HTERT RPE-1 (cell line): ENCODE results near the gene DLEC1.

Experiments used
- in situ Hi-C: fragments of 300-500 bp; cut with MboI; formaldehyde crosslinking; loops from 4 replicates; pipeline ENCODE4 v1.14.3; 2020; ENCODE audit warnings: low sequenced_read_pairs

Gene DLEC1

DNA sequence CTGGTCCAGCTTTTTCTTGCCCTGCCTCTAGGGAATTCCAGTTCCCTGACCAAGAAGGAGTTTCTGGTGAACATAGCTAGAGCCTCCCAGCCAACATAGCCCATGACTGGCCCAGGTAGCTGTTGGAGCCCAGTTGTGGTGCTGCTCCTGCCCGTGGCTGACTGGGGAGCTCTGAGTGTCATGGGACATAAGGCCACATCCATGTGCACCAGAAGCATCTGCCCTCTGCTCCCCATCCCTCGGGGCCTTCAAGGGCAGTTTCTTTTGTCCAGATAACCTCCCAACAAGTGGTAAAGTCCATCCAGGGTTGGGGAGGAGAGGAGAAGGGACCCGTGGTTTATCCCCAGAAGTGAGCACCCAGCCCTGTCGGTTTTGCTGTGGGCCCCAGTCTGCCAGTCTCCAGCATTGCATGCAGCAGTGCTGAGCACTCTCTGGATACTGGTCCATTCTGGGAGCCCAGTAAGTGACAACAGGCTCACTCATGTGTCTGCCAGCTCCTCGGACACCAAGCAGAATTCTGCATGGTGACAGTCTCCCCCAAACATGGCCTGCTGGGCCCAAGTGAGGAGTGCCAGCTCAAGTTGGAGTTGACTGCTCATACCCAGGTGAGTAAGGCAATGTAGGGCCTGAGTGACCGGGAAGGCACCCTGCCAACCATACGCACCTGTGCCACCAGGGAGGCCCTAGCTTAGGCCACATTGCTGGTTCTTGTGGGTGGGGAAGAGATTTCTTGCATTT, 69.1 kb downstream of the DLEC1 start:
- in situ Hi-C loops: no loop called here

DNA sequence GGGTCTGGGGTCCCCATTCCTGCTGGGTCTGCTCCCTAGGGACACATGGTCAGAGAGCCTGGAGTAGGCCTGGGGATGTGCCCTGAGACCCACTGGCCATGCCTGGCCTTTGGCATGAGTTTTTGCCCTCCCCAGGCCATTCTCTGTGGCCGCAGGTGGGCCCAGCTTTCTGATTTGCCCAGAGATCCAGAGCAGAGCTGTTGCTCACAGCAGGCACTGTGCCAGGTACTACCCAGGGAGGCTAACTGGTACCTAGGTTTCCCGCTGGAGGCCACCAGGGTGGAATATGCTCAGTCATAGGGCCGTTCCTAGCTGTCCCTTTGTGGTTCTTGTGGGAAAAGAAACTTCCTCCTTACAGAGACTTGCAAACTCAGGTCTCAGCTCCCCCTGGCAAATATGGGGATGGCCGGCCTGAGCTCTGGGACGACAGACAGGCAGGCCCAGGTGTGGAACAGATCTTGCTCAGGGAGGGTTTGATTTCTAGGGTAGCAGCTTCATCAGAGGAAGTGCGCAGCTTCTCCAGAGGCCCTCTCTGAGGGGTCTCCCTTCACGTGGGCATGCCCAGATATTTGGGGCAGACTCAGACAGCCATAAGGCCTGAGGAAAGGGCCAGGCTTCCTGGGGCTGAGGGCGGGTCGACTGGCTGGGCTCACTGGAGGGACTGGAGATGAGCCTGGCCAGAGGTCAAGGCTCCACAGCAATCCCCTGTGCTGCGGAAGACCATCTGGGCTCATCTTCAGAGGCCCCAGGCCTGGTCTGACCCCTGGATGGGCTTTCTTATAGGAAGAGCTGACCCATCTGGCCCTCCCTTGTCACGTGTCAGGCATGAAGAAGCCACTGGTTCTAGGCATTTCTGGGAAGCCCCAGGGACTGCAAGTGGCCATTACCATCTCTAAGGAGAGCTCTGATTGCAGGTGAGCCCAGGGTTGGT, 69.9 kb downstream of the DLEC1 start:
- in situ Hi-C loops: no loop called here

DNA sequence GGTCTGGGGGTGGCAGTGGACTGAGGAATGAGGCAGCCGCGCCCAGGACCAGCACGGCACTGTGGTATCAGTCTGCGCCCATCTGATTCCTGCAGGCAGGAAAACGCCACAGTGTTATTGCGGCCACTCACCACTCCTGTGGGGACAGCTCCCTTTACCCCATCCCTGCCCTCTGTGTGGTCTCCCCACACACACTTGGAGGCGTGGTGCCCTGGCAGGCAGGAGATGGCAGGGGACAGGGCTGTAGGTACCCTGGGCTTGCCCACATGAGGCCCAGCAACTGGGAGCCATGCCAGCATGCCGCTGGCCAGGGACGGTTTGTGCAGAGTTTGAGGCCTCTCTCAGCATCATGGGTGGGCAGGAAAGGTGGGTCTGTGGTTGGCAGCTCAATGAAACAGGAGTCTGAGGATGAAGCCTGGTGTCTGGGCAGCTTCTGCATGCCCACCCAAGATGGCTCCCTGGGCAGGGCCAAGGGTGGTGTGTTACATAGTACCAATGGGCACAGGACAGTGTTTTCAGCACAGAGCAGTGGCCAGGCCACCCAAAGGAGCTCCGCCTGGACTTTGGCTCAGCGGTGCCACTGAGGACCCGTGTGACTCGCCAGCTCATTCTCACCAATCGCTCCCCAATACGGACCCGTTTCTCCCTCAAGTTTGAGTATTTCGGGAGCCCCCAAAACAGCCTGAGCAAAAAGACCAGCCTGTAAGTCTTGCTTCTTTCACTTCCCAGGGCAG, 70.7 kb downstream of the DLEC1 start:
- in situ Hi-C loops: no loop called here

DNA sequence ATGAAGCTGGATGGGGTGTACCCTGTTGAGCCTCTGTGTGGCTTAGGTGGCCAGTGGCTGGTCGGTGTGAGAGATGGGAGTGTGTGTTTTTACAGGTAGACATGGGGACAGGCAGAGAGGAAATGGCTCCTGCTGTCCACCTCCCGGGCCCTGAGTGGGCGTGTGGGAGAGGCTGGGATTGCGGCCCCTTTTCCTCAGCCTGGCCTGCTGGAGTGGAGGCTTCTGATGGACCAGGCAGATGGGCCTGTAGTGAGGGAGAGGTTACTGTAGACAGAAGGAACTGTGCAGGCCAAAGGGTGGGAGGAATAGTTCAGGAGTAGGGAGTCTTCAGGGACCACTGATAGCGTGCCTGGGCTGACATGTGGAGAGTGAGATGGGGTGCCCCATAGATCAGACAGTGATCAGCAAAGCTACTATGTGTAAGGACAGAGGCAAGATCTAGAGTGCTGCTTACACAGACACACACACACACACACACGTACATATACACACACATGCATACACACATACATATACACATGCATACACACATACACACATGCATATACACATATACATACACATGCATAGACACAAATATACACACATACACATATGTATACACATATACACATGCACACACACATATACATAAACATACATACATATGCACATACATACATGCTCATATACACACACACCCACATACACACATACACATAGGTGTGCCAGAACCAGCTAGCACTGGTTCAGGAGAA, 71.5 kb downstream of the DLEC1 start:
- in situ Hi-C loops: no loop called here

DNA sequence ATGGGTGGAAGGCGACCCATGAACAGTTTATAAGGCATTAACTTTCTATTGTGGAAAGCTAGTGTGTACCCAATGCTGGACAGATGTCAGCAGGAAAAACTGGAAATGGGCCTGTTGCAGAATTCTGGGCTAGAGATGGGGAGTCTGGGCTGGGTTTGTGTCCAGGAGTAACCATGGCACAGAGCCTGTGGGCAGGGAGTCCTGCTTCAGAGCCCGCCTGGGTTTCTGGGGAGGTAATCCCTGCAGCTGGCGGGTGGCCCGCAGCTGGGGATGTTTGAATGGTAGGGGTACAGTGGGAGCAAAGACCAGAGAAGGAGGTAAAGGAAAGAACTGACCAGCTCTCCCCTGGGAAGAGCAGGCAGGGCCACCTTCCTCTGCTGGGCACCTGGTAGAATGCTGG, 72.2 kb downstream of the DLEC1 start:
- in situ Hi-C loops: no loop called here

DNA sequence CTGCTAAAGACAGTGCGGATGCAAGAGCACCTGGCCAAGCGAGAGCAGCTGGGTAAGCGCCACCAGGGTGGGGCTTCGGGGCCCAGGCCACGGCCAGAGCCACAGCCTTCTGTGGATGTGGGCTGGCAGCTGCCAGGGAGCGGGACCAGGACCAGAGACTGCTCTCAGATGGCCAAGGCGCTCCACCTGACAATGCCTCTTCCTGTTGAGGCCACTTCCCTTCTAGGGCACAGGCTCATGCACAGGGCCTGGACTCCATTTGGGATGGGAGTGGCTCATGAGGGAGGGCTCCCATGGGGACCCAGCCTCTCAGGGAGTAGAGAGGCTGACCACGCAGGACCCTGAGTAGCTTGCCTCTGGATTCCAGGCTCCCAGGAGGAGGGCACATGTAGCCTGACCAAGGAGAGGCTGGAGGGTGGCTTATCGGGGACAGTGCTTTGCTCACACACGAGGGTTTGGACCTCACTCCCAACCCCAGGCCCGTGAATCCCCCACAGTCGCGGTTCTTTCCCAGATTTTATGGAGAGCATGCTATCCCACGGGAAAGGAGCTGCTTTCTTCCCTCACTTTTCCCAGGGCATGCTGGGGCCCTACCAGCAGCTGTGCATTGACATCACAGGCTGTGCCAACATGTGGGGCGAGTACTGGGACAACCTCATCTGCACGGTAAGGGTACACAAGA, 72.8 kb downstream of the DLEC1 start:
- in situ Hi-C loops: no loop called here

DNA sequence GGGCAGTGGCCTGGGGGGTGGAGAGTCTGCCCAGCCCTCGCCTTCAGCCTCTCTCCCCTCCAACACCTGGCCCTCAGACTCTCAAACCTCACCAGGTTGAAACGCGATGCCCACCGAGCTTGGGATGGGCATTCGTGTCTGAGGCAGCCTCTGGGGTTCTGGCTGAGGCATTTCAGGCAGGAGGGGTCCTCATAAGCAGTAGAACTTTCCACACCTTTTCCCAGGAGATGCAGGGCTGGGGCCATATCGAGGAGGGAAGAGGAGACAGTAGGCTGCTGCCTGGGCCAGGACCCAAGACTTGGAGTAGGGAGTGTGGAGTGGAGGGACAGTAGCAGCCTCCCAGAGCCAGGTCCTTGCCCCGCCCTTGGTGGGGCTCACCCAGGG, 73.4 kb downstream of the DLEC1 start:
- in situ Hi-C loops: no loop called here

DNA sequence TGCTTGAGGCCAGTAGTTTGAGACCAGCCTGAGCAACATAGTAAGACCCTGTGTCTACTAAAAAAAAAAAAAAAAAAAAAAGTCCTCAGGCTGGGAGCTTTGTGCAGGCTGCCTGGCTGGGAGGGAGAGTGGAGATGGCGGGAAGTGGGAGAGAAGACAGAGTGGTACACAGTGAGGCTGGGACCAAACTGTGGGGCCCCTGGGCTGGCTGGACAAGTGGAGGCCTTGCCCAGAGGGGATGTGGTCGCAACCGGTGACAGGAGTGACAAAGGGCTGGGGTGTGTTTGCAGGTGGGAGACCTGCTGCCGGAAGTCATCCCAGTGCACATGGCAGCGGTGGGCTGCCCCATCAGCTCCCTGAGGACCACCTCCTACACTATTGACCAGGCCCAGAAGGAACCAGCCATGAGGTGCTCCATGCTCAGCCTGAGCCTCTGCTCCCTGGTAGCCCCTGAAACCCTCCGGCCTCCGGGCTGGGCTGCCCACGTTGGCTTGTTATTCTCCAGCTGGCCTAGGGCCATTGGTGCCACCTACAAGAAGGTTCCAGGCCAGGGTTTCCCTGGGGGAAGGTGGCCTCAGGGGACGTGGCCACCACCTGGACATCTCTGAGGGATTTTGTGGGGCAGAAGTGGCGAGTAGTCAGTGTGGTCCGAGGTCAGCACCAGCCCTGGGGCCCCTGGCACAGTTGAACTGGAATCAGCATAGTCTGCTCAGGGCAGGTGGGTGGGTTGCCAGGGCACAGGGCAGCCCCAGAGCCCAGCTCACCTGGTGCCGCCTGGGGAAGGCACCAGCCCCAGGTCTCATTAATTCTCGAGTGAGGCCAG, 75.3 kb downstream of the DLEC1 start:
- in situ Hi-C loops: no loop called here

DNA sequence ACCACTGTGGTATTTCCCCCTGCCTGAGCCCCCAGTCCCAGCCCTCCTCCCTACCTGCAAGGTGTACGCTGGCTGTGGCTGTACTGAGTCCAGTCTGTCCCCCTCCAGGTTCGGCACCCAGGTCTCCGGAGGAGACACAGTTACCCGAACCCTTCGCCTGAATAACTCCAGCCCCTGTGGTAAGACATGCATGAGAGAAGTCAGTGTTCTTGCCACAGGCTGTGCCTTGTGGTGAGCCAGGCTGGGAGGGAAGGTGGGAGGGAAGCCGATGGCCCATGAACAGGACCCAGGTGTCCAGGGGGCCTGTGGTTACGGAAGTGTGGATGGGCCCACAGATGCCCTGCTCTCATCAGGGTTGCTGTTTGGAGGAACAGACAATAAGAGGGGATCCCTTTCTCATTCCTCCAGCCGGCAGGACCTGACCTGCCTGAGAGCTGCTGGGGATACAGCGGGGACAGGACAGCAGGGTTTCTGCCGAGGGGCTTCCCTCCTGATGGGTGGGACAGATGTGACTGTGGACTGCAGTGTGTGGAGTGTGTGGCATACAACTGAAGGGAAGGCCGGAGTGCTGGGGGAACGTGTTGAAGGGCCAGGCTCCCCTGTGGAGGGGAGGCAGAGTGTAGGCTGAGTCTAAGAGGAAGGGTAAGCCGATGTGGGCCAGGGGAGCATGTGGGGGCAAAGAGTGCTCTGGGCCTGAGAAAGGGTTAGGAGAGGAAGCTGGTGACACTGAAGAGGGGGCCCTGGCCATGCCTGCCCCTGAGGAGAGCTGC, 76.1 kb downstream of the DLEC1 start:
- in situ Hi-C loops: no loop called here

DNA sequence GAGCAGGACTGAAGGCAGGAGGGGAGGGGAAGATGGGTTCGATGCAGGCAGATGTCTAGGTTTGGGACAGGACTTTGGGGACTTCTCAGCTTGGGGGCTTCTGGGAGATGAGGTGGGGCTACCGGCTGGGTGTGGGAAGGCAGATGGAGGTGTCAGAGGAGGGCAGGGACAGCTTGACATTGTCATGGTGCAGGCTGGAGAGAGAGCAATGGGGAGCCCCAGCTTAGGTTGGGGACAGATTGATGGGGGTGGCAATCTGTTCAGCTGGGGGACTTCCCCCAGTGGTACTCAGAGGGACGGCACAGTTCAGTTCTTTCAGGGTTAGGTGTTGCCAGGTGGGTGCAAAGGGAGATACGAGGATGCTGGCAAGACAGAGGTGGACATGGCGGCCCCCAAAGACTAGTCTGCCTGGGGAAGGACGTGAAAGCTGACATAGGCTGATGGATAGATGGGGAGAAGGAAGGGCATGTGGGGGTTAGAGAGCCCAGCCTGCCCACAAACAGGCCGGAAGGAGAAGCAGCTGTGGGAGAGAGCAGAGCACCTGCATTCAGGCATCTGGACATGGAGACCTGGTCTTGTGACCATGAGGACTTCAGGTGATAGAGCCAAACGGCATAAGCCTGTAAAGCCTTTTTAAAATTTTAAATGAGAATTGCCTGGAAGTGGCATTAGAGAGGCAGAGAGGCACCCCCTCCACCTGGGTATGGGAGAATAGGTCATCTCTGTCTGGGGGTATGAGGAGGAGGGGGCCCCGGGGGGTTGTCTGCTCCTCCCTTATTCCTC, 76.8 kb downstream of the DLEC1 start:
- in situ Hi-C loops: no loop called here

DNA sequence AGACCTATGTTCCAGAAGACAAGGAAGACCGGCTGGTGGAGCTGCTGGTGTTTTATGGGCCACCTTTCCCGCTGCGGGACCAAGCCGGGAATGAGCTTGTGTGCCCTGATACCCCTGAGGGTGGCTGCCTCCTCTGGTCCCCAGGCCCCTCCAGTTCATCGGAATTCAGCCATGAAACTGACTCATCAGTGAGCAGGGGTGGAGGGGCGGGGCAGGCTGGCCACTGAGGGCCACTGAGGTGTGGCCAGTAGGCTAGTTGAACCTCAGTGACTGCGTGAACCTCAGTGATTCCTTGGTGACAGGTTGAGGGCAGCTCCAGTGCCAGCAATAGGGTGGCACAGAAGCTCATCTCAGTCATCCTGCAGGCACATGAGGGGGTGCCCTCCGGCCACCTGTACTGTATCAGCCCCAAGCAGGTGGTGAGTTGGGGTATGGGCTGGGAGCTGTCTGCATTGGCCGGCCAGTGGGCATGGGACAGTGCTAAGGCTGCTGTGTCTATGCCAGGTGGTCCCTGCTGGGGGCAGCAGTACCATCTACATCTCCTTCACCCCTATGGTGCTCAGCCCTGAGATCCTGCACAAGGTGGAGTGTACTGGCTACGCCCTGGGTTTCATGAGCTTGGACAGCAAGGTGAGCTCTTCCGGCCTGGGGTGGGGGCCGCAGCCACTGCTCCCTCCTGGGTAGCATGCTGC, 77.6 kb downstream of the DLEC1 start:
- in situ Hi-C loops: no loop called here

DNA sequence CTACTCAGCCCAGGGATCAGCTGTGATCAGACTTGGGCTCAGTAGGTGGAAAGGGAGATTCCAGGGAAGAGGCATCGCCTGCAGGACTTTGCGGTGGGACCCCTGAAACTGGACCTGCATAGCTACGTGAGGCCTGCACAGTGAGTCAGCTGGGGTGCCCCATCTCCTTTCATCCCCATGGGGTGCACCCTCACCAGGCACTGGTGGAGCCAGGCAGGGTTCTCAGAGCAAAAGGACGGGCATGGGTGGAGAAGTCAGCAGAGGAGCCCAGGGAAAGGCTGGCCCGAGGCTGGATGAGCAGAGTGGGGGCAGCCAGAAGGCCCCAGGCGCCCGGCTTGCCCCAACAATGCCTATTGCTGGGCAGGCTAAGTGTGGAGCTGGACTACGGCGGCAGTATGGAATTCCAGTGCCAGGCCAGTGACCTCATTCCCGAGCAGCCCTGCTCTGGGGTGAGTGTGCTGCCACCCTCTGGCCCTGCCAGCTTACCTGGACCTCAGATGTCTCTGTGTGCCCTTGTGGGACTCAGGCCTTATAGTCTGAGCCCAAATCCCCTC, 78.2 kb downstream of the DLEC1 start:
- in situ Hi-C loops: no loop called here

DNA sequence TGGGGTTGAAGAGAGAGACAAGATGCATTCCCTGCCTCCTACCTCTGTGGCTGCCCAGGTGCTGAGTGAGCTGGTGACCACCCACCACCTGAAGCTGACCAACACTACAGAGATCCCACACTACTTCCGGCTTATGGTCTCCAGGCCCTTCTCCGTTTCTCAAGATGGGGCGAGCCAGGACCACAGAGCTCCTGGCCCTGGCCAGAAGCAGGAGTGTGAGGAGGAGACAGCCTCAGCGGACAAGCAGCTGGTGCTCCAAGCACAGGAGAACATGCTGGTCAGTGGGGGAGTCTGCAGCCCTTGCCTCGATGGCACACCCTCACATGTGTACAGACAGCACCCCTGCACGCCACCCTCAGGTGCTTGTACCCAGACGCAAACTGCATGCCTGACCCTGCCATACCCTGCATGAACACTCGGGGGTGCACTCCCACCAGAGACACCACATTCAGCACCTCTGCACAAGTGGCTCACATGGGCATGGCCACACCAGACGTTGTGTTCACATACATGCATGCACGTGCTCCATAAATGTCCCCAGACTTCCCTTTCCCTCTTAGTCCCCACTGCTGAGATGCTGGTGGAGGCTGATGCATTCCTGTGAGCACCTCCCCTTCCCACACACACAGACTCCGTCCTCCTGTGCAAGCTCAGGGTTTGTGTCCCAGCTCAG, 78.9 kb downstream of the DLEC1 start:
- in situ Hi-C loops: no loop called here

DNA sequence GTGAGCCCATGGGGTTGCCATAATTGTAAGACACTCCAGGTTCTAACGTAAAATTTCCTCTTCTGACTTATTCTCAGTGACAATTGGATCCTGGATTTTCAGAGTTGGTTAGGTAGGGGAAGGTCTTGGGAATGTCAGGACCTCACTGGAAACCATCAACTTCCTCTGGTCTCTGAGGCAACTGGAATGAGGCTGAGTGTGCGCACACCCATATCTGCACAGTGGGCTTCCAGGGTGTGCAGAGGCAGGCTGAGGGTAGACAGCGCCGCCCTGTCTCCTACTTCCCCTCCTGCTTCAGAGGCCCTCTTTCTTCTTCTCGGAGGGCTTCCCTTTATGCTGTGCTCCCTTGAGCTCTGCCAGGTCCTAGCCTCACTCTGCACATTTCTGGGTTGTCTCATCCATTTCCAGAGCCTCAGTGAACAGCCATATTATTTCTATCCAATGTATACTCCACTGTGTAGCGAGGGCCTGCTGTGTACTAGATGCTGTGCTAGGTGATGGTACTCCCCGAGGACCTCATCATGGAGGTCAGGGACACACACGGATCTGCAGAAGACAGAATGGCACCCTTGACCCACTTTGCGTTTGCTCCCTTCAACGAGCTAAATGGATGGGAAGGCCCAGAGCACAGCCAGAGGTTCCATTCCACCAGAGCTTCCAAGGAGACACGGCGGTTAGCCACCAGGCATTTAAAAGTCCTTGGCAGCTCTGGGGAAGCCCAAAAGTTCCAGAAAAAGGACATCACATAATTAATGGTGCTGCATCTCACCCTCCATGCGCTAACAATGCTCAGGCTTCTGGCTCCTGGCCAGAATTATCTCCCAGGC, 79.6 kb downstream of the DLEC1 start:
- in situ Hi-C loops: no loop called here

DNA sequence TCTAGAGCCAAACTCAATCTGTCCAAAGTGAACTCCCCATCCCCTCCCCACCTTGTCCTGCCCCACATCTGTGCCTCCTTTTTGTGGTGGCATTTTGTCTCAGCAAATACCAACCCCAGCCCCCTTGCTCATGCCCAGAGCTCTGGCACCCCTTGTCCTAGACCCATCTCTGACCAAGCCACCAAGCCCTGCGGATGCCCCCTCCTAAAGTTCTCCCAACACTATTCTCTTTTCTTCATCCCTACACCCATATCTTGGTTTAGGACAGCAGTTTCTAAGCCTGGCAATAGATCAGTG, 80.2 kb downstream of the DLEC1 start:
- in situ Hi-C loops: no loop called here
